Measurements from ENCODE around the gene GTPBP6.
"Not testable (repeated sequence)": the region's sequence is repeated elsewhere in the genome, so short reads cannot be mapped to it uniquely, and the experiment has no call there.

GTPBP6 gene

GRCh38 chrX:335758-336155 is 17.2 kb upstream of the GTPBP6 start:
- no peak for DNase-seq (ENCODE audit: low read depth)

- DNase-seq (ENCODE audit: low read depth) = no peak
Measured at GRCh38 chrX:334971-335757, 16.6 kb upstream of the GTPBP6 start.

GRCh38 chrX:334331-334891 is 15.8 kb upstream of the GTPBP6 start:
- DNase-seq (ENCODE audit: low read depth) = no peak

- no peak for DNase-seq (ENCODE audit: low read depth)
Measured at GRCh38 chrX:333611-334311, 15.2 kb upstream of the GTPBP6 start.

- DNase-seq (ENCODE audit: low read depth) = no peak
Measured at GRCh38 chrX:332916-333610, 14.5 kb upstream of the GTPBP6 start.

- no peak for DNase-seq (ENCODE audit: low read depth)
Measured at GRCh38 chrX:332496-332860, 13.9 kb upstream of the GTPBP6 start.

GRCh38 chrX:331825-332495 is 13.4 kb upstream of the GTPBP6 start:
- DNase-seq (ENCODE audit: low read depth) = no peak

- peak; percentile 39 for DNase-seq (ENCODE audit: low read depth)
Measured at GRCh38 chrX:331151-331824, 12.7 kb upstream of the GTPBP6 start.

GRCh38 chrX:330726-331150 is 12.1 kb upstream of the GTPBP6 start:
- no peak for DNase-seq (ENCODE audit: low read depth)

- DNase-seq (ENCODE audit: low read depth) = not testable (repeated sequence)
Measured at GRCh38 chrX:330141-330725, 11.6 kb upstream of the GTPBP6 start.

- no peak for DNase-seq (ENCODE audit: low read depth)
Measured at GRCh38 chrX:329291-329910, 10.8 kb upstream of the GTPBP6 start.

- DNase-seq (ENCODE audit: low read depth) = no peak
Measured at GRCh38 chrX:327660-328126, 9.1 kb upstream of the GTPBP6 start.

- not testable (repeated sequence) for DNase-seq (ENCODE audit: low read depth)
Measured at GRCh38 chrX:324664-325063, 6.1 kb upstream of the GTPBP6 start.

GRCh38 chrX:323721-324628 is 5.4 kb upstream of the GTPBP6 start:
- peak; percentile 71 for DNase-seq (ENCODE audit: low read depth)

GRCh38 chrX:320126-320783 is 1.7 kb upstream of the GTPBP6 start:
- DNase-seq (ENCODE audit: low read depth) = peak; percentile 21

GRCh38 chrX:319579-320125 is 1.1 kb upstream of the GTPBP6 start:
- no peak for DNase-seq (ENCODE audit: low read depth)

- DNase-seq (ENCODE audit: low read depth) = peak; percentile 99
Measured at GRCh38 chrX:318068-318738, 393 bp downstream of the GTPBP6 start.

Measured in iris pigment epithelial cell (primary cell).